Activated T-cell treated with anti-CD3 and anti-CD28 coated beads, Interleukin-2, amount 50 U/mL, for 24 hours (primary cell): ENCODE measurements around the gene TSPAN8.
"Not testable (repeated sequence)": the region's sequence is repeated elsewhere in the genome, so short reads cannot be mapped to it uniquely, and the experiment has no call there.

Source experiments
- DNase-seq: peaks from one replicate; pipeline ENCODE4 v3.0.0-alpha.2; 2020
- H3K27ac Mint-ChIP-seq: 2 replicates; pipeline ENCODE4 v1.8.0; 2020; ENCODE audit warnings: mild to moderate bottlenecking, mixed read lengths
- H3K27me3 Mint-ChIP-seq: 2 replicates; pipeline ENCODE4 v1.8.0; 2020; ENCODE audit warnings: mixed read lengths
- H3K36me3 Mint-ChIP-seq: 2 replicates; pipeline ENCODE4 v1.8.0; 2020; ENCODE audit warnings: low read depth, mixed read lengths
- H3K4me1 Mint-ChIP-seq: 2 replicates; pipeline ENCODE4 v1.8.0; 2020; ENCODE audit warnings: low read depth, mixed read lengths
- H3K4me3 Mint-ChIP-seq: 2 replicates; pipeline ENCODE4 v1.8.0; 2020; ENCODE audit warnings: mild to moderate bottlenecking, moderate library complexity, mixed read lengths
- H3K9me3 Mint-ChIP-seq: 2 replicates; pipeline ENCODE4 v1.8.0; 2020; ENCODE audit warnings: mixed read lengths

Gene TSPAN8

DNA sequence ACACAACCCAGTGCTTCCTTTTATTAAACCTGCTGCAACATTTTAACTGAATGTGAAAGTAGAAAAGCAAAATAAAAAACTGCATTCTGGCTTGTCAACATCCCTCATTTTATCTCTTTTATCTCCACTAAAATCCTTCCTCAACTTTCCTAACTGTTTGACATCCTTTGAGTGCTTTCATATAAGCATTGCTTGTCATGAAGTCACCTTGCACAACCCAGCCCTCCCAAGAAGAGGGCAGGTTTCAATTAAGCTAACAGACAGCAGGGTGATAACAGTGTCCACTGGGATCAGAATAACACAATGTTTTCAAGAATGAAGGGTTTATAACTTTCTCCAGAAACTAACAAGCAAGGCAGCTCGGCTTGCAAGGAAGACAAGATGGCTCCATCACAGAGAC lies 16.3 kb upstream of the TSPAN8 start:
- H3K27me3 Mint-ChIP-seq: no peaks in the 10 kb centered on the region
- no peaks in the 10 kb centered on the region for H3K36me3 Mint-ChIP-seq
- no peaks in the 10 kb centered on the region for H3K4me1 Mint-ChIP-seq
- no peak overlapping the region for H3K4me3 Mint-ChIP-seq
- no peaks in the 10 kb centered on the region for H3K9me3 Mint-ChIP-seq
- DNase-seq: no peak
- no peak overlapping the region for H3K27ac Mint-ChIP-seq

DNA sequence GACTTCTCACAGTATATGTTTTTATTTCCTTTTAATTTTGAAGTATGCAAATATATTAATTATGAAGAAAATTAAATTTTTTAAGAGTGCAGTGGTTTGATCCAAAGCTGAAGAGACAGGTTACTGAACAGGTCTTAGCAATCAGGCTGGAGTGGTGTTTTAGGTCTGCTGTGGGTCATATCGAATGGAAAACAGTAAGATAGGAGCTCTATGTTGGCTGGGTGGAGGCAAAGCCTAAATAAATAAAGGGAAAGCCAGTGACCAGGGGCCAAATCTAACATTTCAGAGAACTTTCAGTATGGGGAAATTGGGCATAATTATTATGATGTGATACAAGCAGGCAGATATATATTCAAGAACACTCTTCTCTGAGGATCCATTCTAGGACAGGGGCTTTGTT lies 12.7 kb upstream of the TSPAN8 start:
- Mint-ChIP-seq H3K27ac (no peak overlapping the region), H3K9me3 (peaks cover 3% of the 10 kb centered on the region), H3K4me3 (no peak overlapping the region), H3K27me3 (no peaks in the 10 kb centered on the region), H3K4me1 (no peaks in the 10 kb centered on the region), H3K36me3 (no peaks in the 10 kb centered on the region)
- no peak for DNase-seq

DNA sequence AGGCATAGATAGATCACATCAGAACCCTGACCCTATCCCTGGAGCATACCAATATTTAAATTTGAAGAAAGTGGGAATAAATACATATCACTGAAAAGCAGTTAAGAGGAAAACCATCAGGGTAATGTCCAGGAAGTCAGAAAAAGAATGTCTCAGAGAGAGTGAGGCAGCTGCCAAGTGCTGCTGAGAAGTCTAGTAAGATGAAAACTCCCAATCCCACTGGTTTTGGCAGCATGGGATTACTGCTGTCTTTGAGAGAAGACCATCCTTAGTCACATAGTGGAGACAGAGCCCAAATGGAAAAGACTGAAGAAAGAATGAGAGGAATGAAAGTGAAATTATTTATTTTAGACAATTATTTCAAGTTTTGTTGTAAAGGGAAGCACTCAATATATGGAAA lies 11.5 kb upstream of the TSPAN8 start:
- no peak overlapping the region for H3K27ac Mint-ChIP-seq
- no peaks in the 10 kb centered on the region for H3K27me3 Mint-ChIP-seq
- H3K4me1 Mint-ChIP-seq: no peaks in the 10 kb centered on the region
- no peak for DNase-seq
- peaks cover 3% of the 10 kb centered on the region for H3K9me3 Mint-ChIP-seq
- H3K4me3 Mint-ChIP-seq: no peak overlapping the region
- H3K36me3 Mint-ChIP-seq: no peaks in the 10 kb centered on the region

DNA sequence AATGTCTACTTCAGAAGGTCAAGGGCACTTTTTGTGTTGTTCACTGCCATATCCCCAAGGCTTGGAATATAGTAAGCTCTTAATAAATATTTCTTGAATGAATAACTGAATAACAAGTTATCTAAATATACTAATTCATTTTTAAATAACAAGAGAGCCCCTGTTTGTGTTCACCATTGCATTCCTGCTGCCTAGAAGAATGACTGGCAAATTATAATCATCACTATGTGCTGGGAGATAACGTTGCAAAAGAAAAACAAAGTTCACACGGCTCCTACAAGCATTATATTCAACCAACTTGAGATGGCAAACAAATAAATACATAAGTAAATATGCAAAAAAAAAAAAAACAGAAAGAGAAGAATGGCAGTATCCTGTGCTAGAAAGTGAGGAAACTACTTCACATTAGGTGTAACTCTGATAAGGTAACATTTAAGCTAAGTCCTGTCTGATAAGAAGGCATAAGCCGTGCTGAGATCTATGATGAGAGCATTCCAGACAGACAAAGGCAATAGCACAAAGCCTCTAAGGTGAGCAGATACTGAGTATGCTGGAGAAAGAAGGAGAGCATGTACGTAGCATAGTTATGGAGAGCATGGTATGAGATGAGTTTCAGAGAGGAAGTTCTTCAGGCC lies 9.2 kb upstream of the TSPAN8 start:
- no peak for DNase-seq
- no peak overlapping the region for H3K27ac Mint-ChIP-seq
- H3K4me1 Mint-ChIP-seq: no peaks in the 10 kb centered on the region
- no peaks in the 10 kb centered on the region for H3K27me3 Mint-ChIP-seq
- H3K36me3 Mint-ChIP-seq: no peaks in the 10 kb centered on the region
- peaks cover 3% of the 10 kb centered on the region for H3K9me3 Mint-ChIP-seq
- no peak overlapping the region for H3K4me3 Mint-ChIP-seq

DNA sequence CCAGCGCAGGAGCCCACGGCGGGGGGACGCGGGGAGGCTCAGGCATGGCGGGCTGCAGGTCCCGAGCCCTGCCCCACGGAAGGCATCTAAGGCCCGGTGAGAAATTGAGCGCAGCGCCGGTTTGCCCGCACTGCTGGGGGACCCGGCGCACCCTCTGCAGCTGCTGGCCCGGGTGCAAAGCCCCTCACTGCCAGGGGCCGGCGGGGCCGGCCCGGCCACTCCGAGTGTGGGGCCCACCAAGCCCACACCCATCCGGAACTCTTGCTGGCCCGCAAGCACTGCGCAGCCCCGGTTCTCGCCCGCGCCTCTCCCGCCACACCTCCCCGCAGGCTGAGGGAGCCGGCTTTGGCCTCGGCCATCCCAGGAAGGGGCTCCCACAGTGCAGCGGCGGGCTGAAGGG lies 8.5 kb upstream of the TSPAN8 start:
- H3K4me3 Mint-ChIP-seq: no peak overlapping the region
- no peaks in the 10 kb centered on the region for H3K27me3 Mint-ChIP-seq
- H3K4me1 Mint-ChIP-seq: no peaks in the 10 kb centered on the region
- no peaks in the 10 kb centered on the region for H3K36me3 Mint-ChIP-seq
- H3K9me3 Mint-ChIP-seq: peaks cover 3% of the 10 kb centered on the region
- DNase-seq: no peak
- H3K27ac Mint-ChIP-seq: no peak overlapping the region

DNA sequence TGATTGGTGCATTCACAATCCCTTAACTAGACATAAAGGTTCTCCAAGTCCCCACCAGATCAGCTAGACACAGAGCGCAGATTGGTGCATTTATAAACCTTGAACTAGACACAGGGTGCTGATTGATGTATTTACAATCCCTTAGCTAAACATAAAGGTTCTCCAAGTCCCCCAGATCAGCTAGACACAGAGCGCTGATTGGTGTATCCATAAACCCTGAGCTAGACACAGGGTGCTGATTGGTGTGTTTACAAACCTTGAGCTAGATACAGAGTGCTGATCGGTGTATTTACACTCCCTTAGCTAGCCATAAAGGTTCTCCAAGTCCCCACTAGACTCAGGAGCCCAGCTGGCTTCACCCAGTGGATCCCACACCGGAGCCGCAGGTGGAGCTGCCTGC lies 8.0 kb upstream of the TSPAN8 start:
- not testable (repeated sequence) for H3K4me1 Mint-ChIP-seq, H3K27ac Mint-ChIP-seq, H3K27me3 Mint-ChIP-seq, H3K9me3 Mint-ChIP-seq, DNase-seq, H3K36me3 Mint-ChIP-seq, H3K4me3 Mint-ChIP-seq

DNA sequence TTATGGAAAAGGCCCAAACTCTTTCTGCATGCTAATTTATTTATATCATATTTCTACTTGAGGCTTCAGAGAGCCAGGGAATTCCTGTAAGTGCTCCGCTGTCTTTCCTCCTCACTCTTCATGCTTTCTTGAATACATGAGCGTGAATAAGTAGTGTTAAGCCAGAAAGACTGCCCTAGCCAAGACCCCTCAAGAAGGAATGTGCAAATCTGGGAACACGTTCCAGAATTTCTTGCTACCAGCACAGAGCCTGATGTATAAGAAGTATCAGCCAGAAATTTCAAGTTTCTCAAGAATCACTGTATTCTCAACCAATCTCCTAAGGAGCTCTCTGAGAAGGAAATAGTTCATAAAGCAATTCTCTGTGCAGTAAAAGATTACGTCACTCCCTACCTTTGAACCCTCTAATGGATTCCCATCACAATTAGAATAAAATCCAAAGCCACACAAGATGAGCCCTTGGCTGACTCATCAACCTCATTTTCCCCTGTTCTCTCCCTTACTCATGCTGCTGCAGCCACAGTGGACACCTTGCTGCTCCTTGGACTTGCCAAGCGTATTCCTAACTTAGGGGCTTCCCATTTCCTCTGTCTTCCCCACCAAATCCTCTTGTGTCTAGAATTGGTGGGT lies 6.9 kb upstream of the TSPAN8 start:
- peaks cover 3% of the 10 kb centered on the region for H3K9me3 Mint-ChIP-seq
- DNase-seq: no peak
- H3K4me1 Mint-ChIP-seq: no peaks in the 10 kb centered on the region
- no peaks in the 10 kb centered on the region for H3K36me3 Mint-ChIP-seq
- H3K27ac Mint-ChIP-seq: no peak overlapping the region
- no peaks in the 10 kb centered on the region for H3K27me3 Mint-ChIP-seq
- no peak overlapping the region for H3K4me3 Mint-ChIP-seq

DNA sequence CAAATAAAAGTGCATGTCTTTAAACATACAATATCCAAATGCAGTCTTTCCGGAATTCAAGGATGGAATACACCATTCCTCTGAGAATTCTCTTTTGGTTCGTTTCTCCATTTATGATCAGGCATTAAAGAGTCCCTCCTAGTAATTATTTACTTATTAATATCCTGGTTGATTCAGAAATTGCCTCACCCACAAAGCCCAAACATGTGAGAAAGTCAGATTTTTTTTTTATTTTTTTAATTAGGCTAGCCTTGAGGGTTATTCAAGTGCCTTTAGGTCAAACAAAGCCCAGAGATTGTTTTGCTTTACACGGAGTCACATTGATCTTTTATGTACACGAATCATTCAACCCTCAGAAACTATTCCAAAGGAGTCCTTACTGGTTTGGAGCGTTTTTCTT lies 6.4 kb upstream of the TSPAN8 start:
- no peak for DNase-seq
- no peaks in the 10 kb centered on the region for H3K36me3 Mint-ChIP-seq
- H3K4me1 Mint-ChIP-seq: no peaks in the 10 kb centered on the region
- peaks cover 3% of the 10 kb centered on the region for H3K9me3 Mint-ChIP-seq
- no peaks in the 10 kb centered on the region for H3K27me3 Mint-ChIP-seq
- H3K27ac Mint-ChIP-seq: no peak overlapping the region
- H3K4me3 Mint-ChIP-seq: no peak overlapping the region

DNA sequence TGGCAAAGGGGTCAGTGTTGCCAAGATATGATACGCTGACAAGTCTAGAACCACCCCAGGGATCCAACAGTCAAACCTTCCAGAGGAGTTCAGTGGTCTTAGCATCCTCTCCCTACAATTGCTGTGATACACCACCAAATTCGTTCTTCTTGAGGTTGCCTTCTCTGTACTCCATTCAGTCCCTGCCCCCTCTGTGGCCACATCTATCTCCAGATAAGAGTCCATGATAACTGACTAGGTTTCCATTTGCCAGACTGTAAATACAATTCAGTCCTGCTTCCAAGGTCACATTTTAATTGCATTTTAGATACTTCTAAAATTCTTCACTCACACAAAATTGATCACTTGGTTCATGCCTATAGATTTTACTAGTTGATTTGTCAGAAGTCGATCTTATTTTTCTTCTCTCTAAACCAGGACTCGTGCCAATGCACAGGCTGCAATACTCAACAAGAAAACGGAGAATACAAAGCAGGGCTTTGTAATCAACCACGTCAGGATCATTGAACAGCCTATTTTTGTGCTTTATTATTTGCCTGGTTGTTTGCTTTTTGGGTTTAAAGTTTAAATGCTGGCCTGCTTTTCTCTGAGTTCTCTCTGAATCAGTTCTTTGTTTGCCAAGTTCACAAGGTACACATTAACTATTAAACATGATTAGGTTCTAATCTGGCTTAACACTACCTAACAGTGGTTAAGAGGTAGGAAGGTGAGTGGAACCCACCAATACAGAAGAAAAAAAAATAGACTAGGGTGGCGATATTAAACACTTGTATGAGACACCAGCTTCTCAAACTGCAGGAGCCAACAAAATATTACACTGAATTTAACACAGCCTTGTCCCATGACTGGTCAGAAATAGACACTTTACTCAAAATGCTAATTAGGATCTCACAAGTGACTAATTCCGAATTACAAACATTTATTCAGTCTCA lies 5.3 kb upstream of the TSPAN8 start:
- no peak for DNase-seq
- Mint-ChIP-seq H3K27ac (no peak overlapping the region), H3K9me3 (no peaks in the 10 kb centered on the region), H3K4me3 (no peak overlapping the region), H3K36me3 (no peaks in the 10 kb centered on the region), H3K4me1 (no peaks in the 10 kb centered on the region), H3K27me3 (no peaks in the 10 kb centered on the region)

DNA sequence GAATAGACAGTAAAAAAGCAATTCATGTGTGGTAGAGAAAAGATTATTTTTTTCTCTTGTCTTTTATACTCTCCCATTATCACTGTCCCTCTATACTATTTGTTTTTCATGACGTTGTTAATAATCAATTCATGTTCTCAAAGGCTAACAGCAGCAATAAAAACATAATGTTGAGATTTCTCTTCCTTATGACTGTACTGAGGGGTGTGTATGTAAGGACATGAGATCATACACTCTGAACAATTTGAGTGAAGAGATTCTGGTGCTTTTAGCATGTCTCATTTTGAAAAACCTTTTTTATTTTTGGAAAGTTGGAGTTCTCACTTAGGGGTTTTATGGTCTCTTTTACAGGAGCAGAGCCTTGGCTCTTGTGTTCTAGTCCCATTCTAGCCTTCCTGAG lies 3.8 kb upstream of the TSPAN8 start:
- no peaks in the 10 kb centered on the region for H3K9me3 Mint-ChIP-seq
- no peaks in the 10 kb centered on the region for H3K36me3 Mint-ChIP-seq
- no peak for DNase-seq
- no peak overlapping the region for H3K4me3 Mint-ChIP-seq
- no peaks in the 10 kb centered on the region for H3K27me3 Mint-ChIP-seq
- H3K27ac Mint-ChIP-seq: no peak overlapping the region
- no peaks in the 10 kb centered on the region for H3K4me1 Mint-ChIP-seq

DNA sequence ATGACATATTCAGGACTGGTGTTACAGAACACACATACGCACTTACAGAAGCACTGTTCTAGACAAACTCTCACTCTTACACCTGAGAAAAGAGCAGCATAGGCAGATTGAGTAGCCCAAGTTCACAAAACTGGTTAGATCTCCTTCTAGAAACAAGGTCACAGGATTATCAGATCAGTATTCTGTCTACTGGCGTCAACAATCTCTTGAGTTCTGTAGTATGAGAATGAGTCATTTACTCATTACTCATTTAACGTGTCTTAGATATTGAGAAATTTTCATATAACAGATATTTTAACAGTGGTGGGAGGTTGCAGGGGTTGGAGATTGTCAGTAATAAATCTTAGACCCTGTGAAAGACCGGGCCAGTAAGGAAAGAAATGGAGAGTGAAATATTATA lies 2.8 kb upstream of the TSPAN8 start:
- Mint-ChIP-seq H3K27me3 (no peaks in the 10 kb centered on the region), H3K27ac (no peak overlapping the region), H3K4me3 (no peak overlapping the region), H3K4me1 (no peaks in the 10 kb centered on the region), H3K36me3 (no peaks in the 10 kb centered on the region), H3K9me3 (no peaks in the 10 kb centered on the region)
- DNase-seq: no peak

DNA sequence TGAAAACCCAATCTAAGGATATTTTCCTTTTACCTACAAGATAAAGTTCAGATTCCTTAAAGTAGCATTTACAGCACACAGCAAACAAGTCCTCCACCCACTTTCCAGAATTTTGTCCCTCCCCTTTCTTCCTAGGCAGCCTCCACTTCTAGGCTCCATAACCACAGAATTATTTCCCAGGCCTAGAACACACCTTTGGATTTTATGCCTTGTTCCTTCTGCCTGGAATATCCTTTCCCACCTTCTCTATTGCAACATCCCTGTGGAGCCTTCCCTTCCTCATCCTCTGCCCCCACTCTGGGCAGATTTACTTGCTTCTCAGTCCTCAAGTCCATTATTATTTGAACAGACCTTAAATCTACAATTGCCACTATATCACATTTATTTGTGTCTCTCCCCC lies 2.1 kb upstream of the TSPAN8 start:
- H3K27me3 Mint-ChIP-seq: no peaks in the 10 kb centered on the region
- no peaks in the 10 kb centered on the region for H3K9me3 Mint-ChIP-seq
- DNase-seq: no peak
- no peak overlapping the region for H3K27ac Mint-ChIP-seq
- H3K4me1 Mint-ChIP-seq: no peaks in the 10 kb centered on the region
- H3K4me3 Mint-ChIP-seq: no peak overlapping the region
- H3K36me3 Mint-ChIP-seq: no peaks in the 10 kb centered on the region

DNA sequence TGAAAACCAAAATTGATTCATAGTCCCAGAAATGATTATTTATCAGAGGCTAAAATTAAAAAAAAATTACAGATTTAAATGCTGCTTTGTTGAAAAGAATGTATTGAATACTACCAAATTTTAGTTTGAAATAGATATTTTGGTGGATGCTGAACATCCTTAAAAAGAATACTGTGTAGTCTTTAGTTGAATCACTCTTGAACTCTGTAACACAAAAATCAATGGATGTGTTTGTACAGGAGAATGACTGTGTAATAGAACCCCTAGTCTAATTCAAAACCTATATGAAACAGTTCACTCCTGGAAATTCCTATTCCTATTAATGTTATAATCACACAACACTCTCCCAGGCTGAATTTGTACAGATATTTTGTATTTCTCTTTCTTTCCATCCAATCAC lies 1.5 kb upstream of the TSPAN8 start:
- Mint-ChIP-seq H3K4me3 (no peak overlapping the region), H3K27ac (no peak overlapping the region), H3K9me3 (no peaks in the 10 kb centered on the region), H3K4me1 (no peaks in the 10 kb centered on the region), H3K36me3 (no peaks in the 10 kb centered on the region), H3K27me3 (no peaks in the 10 kb centered on the region)
- no peak for DNase-seq

DNA sequence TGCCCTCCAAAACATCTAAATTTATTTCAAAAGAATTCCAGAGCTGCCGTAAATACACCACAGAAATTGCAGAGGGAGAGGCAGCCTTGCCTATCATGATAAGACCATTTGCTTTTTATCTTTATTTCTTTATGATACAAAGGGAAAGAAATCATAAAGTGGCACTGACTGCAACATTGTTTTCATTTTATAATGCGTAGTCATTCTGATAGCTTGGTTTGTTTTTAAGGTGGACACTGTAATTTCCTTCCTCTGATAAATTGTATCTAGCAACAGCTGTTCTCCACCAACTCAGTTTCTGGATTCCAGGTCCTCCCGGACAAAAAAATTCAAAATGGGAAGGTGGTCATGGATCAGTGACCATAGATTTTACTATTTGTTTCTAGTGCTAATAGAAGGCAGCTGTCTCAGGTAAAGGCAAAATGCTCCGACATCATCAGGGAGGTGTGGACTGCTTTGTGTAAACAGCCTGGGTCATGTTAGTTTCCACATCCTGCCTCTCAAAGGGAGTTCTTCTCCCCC lies 623 bp upstream of the TSPAN8 start:
- no peak overlapping the region for H3K27ac Mint-ChIP-seq
- no peaks in the 10 kb centered on the region for H3K9me3 Mint-ChIP-seq
- no peak overlapping the region for H3K4me3 Mint-ChIP-seq

DNA sequence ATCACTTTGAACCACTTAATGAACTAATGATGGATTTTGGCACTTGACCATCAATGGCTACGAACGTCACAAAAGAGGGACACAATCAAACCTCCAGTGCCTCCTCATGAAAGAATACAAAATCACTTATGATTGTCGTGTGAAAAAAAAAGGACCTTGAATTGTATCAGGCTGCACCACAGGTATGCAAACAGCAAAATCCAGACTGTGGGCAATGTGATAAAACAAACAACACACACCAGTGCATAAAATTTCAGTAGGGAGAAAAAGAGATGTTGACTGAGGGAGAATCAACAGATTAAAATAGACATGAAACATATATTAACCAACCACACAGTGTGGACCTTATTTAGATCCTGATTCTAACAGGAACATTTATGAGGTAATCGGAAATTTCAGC lies 2.6 kb downstream of the TSPAN8 start:
- Mint-ChIP-seq H3K4me3 (no peak overlapping the region), H3K27me3 (no peaks in the 10 kb centered on the region), H3K27ac (no peak overlapping the region), H3K36me3 (no peaks in the 10 kb centered on the region), H3K4me1 (no peaks in the 10 kb centered on the region), H3K9me3 (peaks cover 4% of the 10 kb centered on the region)
- DNase-seq: no peak

More for the DNA sequence above, 623 bp upstream of the TSPAN8 start:
- no peak for DNase-seq
- Mint-ChIP-seq H3K4me1 (no peaks in the 10 kb centered on the region), H3K36me3 (no peaks in the 10 kb centered on the region), H3K27me3 (no peaks in the 10 kb centered on the region)
